GM19455 (cell line): ENCODE data around the gene IDUA.

Experiments used
- ATAC-seq: cut with Tn5 transposase; IDR thresholded peaks from one replicate; pipeline ENCODE4 v1.9.1; 2021; ENCODE audit not compliant: unreplicated experiment

IDUA gene

DNA sequence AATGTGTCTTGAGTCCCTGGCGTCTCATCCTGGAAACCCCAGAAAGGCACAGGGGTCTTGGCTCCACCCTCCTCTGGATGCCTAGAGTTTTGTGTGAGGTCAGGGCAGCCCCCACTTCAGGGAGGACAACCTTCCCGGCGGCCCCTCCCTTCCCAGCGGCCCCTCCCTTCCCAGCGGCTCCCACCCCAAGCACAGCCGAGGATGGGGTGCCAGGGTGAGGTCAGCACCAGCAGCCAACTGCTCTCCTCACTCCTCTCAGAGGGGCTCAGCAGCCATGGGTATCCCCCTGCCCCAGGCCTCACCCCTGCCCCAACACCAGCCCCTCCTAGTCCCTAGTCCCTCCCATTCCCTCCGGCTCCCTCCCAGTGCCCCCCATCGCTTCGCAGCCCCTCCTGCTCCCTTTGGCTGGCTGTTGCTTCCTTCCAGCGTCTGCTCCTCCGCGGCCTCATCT is 30.9 kb upstream of the IDUA start:
- no peak for ATAC-seq

GRCh38 chr4:956531-957230 is 30.2 kb upstream of the IDUA start:
- ATAC-seq = no peak

DNA sequence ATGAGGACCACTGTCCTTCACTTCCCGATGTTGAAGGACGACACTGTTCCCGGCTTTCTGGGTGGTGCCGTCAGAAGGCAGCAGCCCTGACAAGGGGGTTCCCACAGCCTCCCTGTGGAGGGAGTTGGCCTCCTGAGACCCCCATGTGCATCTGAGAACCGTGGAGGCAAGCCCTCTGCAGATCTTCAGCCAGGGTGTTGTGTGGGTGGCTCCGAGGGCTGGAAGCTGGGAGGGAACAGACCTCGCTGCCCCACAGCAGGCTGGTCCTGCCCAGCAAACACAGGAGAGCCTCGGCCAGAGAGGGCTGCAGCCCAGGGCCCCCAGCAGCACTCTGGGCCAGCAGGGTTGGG is 29.6 kb upstream of the IDUA start:
- ATAC-seq = no peak

- ATAC-seq = no peak
Measured at GRCh38 chr4:957581-958313, 29.1 kb upstream of the IDUA start.

DNA sequence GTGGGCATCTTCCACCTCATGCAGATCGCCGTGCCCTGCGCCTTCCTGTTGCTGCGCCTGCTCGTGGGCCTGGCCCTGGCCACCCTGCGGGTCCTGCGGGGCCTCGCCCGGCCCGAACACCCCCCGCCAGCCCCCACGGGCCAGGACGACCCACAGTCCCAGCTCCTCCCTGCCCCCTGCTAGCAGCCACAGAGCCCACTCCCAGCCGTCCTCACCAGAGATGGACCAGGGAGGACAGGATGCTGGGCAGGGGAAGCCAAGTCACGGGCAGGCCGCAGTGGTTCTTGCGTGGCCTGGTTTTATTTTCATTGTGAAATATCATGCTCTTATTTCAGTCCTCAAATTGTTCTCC is 28.6 kb upstream of the IDUA start:
- ATAC-seq = no peak

DNA sequence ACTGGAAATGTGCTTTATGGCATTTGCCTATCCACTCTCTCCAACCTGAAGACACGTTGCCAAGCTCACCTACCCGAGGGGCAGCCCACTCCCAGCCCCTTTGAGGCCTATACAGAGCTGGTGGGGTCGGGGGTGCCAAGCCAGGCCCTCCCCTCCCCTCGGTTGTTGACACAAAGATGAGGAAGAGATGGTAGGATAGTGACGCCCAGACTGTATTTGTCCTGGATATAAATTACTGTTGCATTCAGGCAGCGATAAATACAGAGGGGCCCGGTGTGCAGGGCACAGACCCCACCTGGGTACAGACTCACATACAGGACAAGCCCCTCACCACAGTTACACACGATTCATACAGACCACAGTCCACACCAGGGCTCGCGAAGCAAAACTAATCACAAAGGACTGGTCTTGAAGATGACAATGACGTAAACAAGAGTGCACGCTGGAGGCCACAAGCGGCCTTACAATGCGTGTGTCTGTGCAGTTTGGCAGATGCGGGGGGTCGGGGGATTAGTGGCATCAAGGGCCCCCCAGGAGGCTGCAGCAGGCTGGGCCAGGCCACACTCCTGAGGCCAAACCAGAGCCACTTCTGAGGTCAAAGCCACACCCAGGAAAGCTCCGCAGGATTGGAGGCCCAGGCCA is 28.0 kb upstream of the IDUA start:
- ATAC-seq = no peak

GRCh38 chr4:959338-960139 is 27.3 kb upstream of the IDUA start:
- ATAC-seq = no peak

- no peak for ATAC-seq
Measured at GRCh38 chr4:960140-960635, 26.7 kb upstream of the IDUA start.

GRCh38 chr4:960636-961350 is 26.1 kb upstream of the IDUA start:
- no peak for ATAC-seq

DNA sequence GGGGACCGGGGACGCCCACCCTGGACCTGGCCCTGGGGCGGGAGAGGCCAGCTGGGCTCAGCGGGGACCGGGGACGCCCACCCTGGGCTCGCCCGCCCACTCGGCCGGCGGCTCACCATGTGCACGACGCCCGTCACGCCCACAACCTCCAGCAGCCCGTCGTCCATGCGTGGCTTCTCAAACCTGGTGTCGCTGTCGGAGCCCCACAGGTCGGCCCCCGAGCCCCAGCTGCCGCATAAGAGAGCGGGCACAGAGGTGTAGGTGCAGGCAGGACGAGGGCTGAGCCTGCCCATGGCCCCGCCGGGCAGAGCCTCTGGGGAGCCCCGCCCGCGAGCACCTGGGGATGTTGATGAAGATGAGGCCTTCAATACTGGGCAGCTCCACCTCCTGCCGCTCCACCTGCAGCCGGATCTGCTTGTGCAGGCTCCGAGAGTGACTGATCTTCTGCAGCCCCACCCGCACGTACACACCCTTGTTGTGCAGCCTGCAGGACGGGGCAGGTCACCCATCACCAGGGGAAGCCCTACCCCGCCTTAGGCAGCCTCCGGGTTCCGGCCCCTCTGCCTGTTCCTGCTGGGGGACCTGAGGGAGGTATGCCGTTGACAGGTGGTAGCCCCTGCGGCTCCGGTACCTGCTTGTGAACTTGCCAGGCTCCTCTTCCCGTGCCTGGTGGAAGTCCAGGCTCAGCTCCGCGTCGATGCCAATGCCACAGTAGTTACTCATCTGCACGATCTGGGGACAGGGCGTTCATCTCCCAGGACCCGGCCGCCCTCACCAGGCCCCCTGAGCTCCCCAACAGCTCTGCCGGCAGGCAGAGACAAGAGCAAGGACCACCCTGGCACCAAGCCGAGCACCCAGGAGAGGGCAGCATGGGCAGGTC is 25.3 kb upstream of the IDUA start:
- ATAC-seq = no peak

- no peak for ATAC-seq
Measured at GRCh38 chr4:962231-963208, 24.3 kb upstream of the IDUA start.

DNA sequence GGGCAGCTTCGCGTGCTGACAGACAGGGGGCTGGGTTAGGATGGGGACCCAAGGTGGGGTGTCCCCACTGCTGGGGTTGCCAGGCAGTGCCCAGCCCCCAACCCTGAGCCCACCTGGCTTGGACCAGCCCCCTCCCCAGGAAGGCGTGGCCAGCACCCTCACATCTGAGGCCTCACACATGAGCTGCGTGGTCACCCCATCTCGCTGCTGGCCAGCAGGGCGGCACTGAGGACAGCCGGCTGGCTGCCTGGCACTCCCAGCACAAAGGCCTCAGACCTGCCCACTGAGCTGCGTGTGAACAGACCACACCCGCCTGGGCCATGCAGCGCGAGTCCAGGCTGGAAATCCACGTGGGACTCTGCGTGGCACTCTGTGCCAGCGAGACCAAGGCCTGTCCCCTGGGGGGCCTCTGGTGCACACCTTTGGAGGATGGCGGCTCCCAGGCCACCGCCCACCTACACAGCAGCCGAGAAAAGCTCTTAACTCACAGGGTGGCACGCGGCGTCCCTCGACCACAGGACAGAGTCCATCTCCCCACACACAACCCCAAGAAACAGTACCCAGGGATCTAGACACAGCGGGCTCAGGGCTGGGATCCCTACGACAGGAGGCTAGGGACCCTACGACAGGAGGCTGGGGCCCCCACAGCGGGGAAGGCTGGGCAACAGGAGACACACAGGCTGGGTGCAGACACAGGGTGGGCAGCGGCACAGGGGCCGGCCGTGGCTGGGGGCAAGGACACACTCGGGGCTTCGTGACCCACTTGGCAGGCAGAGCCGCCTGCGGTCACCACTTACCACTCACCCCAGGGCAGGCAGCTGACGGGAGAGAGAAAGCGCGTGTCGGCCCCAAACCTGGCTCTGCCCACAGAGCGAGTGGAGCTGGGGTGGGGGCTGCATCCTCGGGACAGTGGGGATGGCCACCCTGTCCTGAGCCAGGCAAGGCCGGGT is 23.3 kb upstream of the IDUA start:
- ATAC-seq = no peak

DNA sequence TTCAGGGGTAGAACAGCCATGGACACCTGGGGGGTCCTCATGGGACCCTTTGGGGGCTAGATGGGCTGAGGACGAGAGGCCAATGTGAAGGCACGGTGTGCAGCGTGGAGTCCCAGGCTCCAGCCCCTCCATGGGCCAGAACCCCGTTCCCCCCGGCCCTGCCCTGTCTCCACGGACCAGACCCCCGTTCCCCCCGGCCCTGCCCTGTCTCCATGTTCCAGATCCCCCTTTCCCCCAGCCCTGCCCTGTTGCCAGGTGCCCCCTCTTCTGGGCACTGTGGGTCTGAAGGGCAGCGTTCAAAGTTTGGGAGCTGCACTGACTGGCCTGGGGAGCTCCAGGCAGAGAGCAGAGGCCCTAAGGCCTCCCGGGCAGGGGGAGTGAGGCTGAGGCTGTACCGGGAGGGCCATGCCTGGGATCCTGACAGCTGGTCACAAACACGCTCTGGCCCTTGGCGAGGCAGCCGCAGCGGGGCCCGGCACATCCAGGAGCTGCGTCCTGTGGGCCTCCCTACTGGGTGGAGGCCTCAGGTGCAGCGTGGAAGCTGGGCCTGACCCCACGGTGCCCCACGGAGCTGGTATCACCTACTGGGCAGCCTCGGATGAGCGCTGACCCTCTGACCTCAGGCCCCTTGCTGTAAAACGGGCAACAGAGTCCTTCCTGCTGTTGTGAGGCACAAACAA is 22.4 kb upstream of the IDUA start:
- ATAC-seq = no peak

DNA sequence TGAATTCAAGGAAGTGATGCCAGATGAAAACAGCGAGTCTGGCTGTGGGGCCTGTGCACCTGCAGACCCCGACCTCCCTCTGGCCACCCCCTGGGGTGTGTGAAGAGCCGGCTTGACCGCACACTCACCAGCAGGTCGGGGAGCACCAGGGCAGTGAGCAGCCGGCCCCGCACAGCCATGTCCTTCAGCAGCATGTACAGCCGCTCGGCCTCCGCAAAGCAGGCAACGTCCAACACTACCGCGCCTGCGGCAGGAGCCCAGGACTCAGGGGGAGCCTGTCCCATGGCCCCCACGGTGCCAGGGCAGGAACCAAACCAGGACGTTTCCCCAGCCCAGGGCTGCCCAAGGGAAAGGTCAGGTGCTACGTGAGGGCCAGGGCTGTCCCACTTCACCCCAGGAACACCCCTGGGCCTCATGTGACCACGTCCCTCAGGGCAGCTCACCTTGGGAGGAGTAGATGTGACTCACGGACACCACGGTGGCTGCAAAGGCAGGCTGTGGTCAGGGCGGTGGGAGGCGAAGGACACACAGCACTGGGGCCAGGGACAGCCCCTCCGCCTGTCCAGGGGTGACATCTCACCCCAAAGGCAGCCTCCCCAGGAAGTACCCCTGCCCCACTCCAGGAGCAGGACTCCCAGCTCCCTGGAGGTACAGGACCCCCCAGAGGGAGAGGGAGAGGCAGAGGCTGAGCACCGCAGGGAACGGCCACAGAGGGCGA is 21.6 kb upstream of the IDUA start:
- no peak for ATAC-seq

- ATAC-seq = no peak
Measured at GRCh38 chr4:965766-966134, 21.1 kb upstream of the IDUA start.
